ENCODE measurements around the gene PDCD1LG2.
A peak's percentile ranks its signal among the peaks of the same experiment; 100 is the strongest.
"Not testable (repeated sequence)": the region's sequence is repeated elsewhere in the genome, so short reads cannot be mapped to it uniquely, and the experiment has no call there.

PDCD1LG2 gene

DNA sequence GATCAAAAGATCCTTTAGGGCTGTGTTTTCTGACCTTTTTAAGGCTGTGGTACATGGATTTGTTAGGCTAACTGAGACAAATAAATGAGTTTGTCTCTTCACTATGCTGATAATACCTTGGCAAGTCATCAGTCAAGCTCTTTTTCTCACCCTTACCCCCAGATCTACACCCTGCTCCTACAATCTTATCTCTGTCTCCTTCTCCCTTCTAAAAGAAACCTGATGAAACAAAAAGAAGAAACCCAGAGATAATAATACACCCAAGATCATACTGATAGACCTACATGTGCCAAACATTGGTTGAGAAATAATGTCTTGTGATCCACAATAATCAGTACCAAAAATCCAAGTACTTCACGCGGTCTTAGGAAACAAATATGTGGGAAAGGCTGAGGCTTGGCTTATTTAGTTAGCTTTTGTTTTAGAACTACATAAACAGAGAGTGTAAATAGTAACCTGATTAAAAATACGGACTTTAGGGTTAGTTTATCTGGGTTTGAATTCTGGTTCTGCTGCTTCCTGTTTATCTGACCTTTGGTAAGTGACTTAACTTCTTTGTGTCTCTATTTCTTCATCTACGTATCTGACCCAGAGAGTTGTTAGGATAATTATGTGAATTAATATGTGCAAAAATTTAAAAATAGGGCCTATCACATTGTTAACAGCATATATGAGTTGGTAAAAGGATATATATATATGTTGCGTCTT, 24.8 kb upstream of the PDCD1LG2 start:
- Mint-ChIP-seq H3K36me3 (no peaks in the 10 kb centered on the region), H3K9me3 (no peaks in the 10 kb centered on the region), H3K27me3 (no peaks in the 10 kb centered on the region), H3K27ac (no peak overlapping the region), H3K4me3 (no peak overlapping the region), H3K4me1 (no peaks in the 10 kb centered on the region)
- DNase-seq = no peak
- CTCF ChIA-PET = no interaction called here

DNA sequence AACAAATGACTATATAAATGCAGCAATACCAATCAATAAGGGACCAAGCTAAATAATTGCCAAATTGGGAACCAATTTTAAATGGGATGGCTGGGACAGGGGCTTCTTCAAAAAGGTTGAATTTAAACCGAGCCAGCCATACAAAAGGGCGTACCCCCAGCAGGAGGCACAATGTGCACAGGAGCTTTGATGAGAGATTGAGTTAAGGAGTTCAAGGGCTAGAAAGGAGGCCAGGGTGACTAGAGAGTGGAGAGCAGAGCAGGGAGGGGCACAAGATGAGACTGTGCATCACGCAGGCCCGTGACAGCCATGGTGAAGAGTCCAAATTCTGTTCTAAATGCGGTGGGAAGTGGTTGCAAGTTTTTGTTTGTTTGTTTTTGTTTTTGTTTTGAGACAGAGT, 23.3 kb upstream of the PDCD1LG2 start:
- DNase-seq = no peak
- Mint-ChIP-seq H3K9me3 (no peaks in the 10 kb centered on the region), H3K36me3 (no peaks in the 10 kb centered on the region), H3K4me1 (no peaks in the 10 kb centered on the region), H3K4me3 (no peak overlapping the region), H3K27ac (no peak overlapping the region), H3K27me3 (no peaks in the 10 kb centered on the region)
- CTCF ChIA-PET = interaction anchor here (0.6 to 1.7 kb wide), 2 partner anchors 114 to 141 kb away, joined by 3 to 4 read pairs; no protein-coding TSS in a partner anchor

DNA sequence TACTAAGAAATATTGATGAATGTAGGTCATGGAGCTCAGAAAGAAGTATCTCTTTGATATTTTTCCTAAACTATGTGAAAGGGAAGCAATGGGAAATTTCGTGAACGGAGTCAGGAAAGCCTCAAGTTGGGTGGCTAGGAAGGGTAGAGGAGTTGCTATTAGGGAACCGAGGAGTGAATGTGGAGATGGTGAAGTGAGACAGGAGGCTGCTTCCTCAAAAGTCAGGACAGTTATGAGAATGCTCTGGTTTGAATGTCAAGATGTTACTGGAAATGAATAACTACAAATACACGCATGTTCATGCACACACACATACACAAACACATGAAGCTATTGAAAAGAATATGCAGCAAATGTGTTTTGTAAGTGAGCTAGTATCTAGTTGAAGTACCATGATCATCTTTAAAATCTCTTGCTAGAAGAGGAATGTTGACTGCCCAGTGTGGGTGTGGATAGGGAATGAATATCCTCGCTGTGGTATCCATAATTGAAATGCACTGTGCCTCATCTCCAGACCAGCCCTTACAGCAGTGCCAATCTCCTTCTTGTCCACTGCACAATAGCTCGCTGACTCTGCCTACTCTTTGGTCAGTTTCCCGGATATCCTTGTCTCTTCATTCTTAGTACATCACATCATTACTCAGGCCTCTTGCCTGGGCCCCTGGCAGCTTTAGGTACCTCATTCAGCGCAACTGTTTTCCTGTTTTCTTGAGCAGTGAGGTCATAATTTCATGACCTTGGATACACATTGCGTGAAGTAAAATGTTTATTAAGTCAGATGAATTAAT, 21.9 kb upstream of the PDCD1LG2 start:
- Mint-ChIP-seq H3K9me3 (no peaks in the 10 kb centered on the region), H3K36me3 (no peaks in the 10 kb centered on the region), H3K27me3 (no peaks in the 10 kb centered on the region), H3K4me3 (no peak overlapping the region), H3K4me1 (peaks cover 4% of the 10 kb centered on the region), H3K27ac (no peak overlapping the region)
- no peak for DNase-seq
- CTCF ChIA-PET = interaction anchor here (1.4 kb wide), 1 partner anchor 101 kb away, joined by 4 read pairs; no protein-coding TSS in a partner anchor

DNA sequence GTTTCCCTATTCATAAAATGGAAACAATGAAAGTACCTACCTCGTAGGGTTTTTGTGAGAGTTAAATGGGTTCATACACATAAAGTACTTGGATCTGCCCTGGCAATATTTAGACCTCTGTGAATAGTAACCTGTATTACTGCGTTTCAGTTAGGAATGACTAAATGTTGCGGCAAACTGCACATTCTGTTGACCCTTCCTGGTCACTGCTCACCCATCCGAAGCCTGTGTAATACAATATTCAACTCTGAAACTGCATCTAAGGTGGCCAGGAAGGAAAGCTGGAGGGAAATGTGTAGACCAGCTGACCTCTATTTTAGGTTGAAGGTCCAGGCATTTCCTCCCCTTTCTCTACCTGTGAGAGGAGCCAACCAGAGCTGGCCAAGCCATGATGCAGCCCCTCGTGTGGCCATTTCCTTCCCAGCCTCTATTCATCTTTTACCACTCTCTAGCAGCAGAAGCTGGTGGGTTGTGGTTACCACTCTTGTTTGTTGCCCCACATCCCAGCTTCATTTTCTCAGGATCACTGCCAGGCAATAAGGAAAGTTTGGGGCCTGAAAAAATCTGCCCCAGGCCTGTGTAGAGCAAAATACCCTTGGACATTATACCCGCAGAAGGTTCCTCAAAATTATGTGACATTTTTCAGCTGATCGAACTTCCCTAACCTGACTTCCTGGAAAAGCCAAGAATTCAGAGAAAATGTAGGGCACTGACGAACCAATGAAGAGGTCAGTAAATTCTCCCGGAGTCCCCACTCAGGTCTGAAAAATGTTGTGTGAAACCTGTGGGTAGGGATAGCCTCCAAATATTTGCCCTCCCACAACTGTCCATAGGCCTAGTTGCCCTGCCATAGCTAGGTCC, 20.5 kb upstream of the PDCD1LG2 start:
- Mint-ChIP-seq H3K9me3 (peaks cover 6% of the 10 kb centered on the region), H3K36me3 (peaks cover 2% of the 10 kb centered on the region), H3K4me3 (no peak overlapping the region), H3K27me3 (no peaks in the 10 kb centered on the region), H3K4me1 (peaks cover 13% of the 10 kb centered on the region), H3K27ac (no peak overlapping the region)
- no peak for DNase-seq
- CTCF ChIA-PET = interaction anchor here (1.4 kb wide), 1 partner anchor 100 kb away, joined by 4 read pairs; no protein-coding TSS in a partner anchor

DNA sequence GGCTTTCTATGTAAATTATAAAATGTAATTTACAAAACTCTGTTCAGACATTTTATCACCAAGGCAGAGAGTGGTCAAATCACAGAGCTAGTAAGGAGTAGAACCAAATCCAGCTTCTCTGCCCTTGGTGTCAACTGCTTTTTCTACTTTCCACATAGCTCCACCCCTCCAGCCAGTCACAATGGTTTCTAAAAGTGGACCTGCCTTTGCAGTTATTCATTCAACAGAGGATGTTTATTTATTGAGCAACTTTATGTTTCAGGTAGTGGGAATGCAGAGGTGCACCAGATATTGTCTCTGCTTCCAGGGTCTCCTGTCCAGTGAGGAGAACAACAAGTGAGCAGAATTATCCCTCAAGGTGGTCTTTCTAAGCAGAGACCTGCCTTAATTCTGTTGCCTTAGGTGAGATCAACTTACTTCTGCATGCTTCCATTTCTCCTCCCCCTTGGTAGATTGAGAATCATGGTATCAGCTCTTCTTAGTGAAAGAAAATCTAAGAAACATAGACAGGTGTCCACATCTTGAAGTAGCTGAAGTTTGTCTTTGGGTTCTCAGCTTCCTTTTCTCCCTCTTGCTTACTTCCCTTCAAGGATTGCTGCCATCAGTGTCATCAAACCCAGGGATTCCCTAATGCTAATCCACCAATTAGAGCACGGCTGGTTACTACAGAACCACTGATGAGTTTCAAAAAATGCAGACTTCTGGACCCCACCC, 17.2 kb upstream of the PDCD1LG2 start:
- CTCF ChIA-PET = interaction anchor here (0.8 to 1.1 kb wide), 3 partner anchors 9 to 307 kb away, joined by 3 to 4 read pairs (median 3); partner anchors contain the start of gene PDCD1LG2
- Mint-ChIP-seq H3K4me1 (peaks cover 13% of the 10 kb centered on the region), H3K36me3 (peaks cover 3% of the 10 kb centered on the region), H3K27ac (no peak overlapping the region), H3K9me3 (peaks cover 8% of the 10 kb centered on the region), H3K4me3 (no peak overlapping the region), H3K27me3 (peaks cover 4% of the 10 kb centered on the region)
- DNase-seq = no peak

DNA sequence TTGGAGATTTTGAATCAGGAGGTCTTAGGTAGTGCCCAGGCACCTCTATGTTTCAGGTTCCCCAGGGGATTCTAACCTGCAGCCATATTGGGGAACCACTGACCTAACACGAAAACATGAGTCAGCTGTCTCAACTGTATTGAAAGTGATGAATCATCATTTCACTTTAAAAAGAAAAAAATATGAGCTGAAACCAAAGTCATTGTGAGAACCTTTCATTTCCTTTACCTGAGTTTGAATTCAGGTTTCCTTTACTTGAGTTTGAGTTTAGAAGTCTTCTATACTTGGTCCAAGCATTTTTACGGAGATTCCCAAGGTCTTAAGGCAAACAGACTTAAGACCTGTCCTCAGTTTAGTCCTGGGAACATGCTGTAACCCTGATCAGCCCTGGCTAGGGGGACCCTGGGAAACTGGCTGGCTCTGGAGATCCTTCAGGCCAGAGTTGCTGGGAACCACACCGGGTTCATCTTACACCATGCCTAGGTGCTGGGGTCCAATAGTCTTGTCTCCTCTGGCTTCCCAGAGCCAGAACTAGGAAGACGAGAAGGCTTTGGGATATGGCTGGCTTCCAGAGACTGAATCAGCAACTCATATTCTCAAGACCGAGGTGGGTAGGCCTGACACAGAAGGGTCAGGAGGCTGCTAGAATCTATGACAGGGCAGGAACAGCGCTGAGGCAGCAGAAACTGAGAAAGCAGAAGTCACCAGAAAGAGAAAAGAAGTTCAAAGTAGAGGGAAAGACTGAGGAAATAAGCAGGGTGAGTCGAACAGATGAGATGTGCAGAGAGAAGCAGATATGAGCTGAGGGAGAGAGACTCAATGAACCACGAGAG, 16.4 kb upstream of the PDCD1LG2 start:
- peaks cover 8% of the 10 kb centered on the region for H3K9me3 Mint-ChIP-seq
- H3K27ac Mint-ChIP-seq = peak overlapping the region; percentile 20
- peaks cover 4% of the 10 kb centered on the region for H3K27me3 Mint-ChIP-seq
- peaks cover 13% of the 10 kb centered on the region for H3K4me1 Mint-ChIP-seq
- no peak for DNase-seq
- H3K36me3 Mint-ChIP-seq = peaks cover 3% of the 10 kb centered on the region
- CTCF ChIA-PET = interaction anchor here (0.7 to 1.1 kb wide), 4 partner anchors 10 to 326 kb away, joined by 3 to 4 read pairs (median 3); partner anchors contain the start of gene PDCD1LG2
- no peak overlapping the region for H3K4me3 Mint-ChIP-seq

DNA sequence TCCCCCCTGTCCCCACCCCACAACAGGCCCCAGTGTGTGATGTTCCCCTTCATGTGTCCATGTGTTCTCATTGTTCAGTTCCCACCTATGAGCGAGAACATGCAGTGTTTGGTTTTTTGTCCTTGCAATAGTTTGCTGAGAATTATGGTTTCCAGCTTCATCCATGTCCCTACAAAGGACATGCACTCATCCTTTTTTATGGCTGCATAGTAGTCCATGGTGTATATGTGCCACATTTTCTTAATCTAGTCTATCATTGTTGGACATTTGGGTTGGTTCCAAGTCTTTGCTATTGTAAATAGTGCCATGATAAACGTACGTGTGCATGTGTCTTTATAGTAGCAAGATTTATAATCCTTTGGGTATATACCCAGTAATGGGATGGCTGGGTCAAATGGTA, 15.6 kb upstream of the PDCD1LG2 start:
- CTCF ChIA-PET = interaction anchor here (0.7 kb wide), 1 partner anchor 326 kb away, joined by 3 read pairs; no protein-coding TSS in a partner anchor
- H3K36me3 Mint-ChIP-seq, H3K27ac Mint-ChIP-seq: not testable (repeated sequence)

DNA sequence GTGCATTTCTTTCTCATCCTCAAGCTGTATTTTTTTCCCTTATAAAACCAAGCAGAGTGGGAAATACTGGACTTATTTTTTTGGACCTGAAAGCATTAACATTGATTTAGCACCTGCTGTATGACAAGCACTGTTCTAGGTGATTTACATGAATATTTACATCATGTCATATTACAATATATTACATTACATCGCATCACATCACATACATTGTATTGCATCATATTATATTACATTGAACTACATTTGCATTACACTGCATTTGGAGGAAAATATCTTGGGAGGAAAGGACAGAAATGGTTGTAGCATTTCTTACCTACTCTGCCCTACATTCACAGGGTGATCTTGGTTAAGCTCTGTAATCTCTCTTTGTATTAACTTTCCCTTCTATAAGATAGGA, 11.2 kb upstream of the PDCD1LG2 start:
- no peak for DNase-seq
- Mint-ChIP-seq H3K27me3 (peaks cover 8% of the 10 kb centered on the region), H3K27ac (no peak overlapping the region), H3K4me3 (no peak overlapping the region), H3K4me1 (peaks cover 4% of the 10 kb centered on the region), H3K36me3 (peaks cover 9% of the 10 kb centered on the region), H3K9me3 (peaks cover 16% of the 10 kb centered on the region)
- CTCF ChIA-PET = interaction anchor here (0.8 to 0.9 kb wide), 2 partner anchors 19 to 91 kb away, joined by 3 read pairs; no protein-coding TSS in a partner anchor

More for the DNA sequence above, 15.6 kb upstream of the PDCD1LG2 start:
- not testable (repeated sequence) for H3K9me3 Mint-ChIP-seq, DNase-seq, H3K27me3 Mint-ChIP-seq, H3K4me3 Mint-ChIP-seq
- H3K4me1 Mint-ChIP-seq = peaks cover 13% of the 10 kb centered on the region

DNA sequence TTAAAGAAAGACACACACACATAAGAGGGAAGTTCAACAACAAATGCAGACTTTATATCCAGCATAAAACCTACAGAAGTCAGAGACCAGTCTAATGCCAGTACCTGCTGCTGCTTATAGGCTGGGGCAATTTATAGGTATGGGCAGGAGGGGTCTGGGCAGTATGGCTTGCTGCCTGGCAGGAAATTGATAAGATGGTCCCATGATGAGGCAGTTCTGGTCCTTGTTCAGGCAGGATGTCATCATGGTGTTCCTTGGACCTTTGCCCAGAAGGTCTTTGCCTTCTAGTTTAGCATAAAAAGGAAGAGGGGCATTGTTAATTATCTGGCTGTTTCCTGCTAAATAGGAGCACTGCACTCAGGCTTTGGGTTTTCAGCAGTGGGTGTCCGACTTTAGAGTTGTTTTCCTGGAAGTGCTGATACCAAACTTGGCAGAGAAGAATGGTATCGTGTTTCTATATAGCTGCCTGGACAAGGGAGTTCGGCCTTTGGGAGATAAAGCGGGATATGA, 10.4 kb upstream of the PDCD1LG2 start:
- Mint-ChIP-seq H3K27me3 (peaks cover 10% of the 10 kb centered on the region), H3K4me3 (no peak overlapping the region), H3K36me3 (peaks cover 13% of the 10 kb centered on the region), H3K27ac (no peak overlapping the region), H3K9me3 (peaks cover 17% of the 10 kb centered on the region), H3K4me1 (peaks cover 8% of the 10 kb centered on the region)
- no peak for DNase-seq
- CTCF ChIA-PET = interaction anchor here (0.9 kb wide), 1 partner anchor 19 kb away, joined by 3 read pairs; no protein-coding TSS in a partner anchor

DNA sequence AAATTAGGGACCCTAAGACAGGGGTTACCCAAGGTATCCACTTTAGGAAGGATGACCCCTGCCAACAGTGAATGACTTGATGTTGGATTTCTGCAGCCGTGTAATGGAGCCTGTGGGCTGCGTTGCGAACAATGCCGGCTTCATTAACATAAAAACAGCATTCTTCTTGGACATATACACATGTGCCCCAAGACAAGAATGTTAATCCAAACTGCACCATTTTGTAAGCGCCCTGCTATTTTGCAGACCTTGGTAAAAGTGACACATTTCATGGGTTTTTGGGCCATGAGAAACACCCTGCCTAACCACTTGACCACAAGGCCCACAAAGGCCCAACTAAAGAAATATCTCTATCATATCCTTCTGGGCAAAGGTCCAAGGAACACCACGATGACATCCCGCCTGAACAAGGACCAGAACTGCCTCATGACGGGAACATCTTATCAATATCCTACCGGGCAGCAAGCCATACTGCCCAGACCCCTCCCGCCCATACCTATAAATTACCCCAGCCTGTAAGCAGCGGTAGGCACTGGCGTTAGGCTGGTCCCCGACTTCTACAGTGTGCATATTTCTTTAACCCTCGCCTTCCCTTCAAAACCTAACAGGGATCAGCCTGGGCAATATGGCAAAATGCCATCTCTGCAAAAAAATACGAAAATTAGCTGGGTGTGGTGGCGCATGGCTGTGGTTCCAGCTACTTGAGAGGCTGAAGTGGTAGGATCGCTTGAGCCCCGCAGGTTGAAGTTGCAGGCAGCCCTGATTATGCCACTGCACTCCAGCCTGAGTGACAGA, 9.7 kb upstream of the PDCD1LG2 start:
- Mint-ChIP-seq H3K4me3 (no peak overlapping the region), H3K27me3 (peaks cover 15% of the 10 kb centered on the region), H3K9me3 (peaks cover 22% of the 10 kb centered on the region), H3K4me1 (peaks cover 13% of the 10 kb centered on the region), H3K36me3 (peaks cover 18% of the 10 kb centered on the region), H3K27ac (no peak overlapping the region)
- CTCF ChIA-PET = no interaction called here
- DNase-seq = no peak

DNA sequence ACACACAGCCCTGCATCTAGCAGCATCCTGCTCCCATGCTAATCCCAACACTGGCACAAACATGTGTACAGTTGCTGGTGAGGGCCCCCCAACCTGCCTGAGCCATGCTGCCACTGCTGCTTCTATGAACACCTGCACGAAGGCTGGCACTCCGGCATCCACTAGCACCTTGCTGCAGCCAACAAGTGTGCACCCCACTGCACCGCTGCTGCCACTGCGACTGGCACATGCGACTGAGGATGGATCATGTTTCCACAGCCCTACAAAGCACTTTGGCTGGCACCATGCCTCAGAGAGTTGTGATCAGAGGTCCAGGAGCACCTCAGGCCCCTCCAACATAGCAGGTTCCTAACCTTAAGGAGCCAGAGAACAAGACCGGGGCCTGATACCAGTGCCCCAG, 7.8 kb upstream of the PDCD1LG2 start:
- peaks cover 13% of the 10 kb centered on the region for H3K4me1 Mint-ChIP-seq
- H3K9me3 Mint-ChIP-seq = peaks cover 26% of the 10 kb centered on the region
- no peak overlapping the region for H3K4me3 Mint-ChIP-seq
- CTCF ChIA-PET = no interaction called here
- no peak overlapping the region for H3K27ac Mint-ChIP-seq
- H3K27me3 Mint-ChIP-seq = peaks cover 11% of the 10 kb centered on the region
- DNase-seq = no peak
- peaks cover 24% of the 10 kb centered on the region for H3K36me3 Mint-ChIP-seq

DNA sequence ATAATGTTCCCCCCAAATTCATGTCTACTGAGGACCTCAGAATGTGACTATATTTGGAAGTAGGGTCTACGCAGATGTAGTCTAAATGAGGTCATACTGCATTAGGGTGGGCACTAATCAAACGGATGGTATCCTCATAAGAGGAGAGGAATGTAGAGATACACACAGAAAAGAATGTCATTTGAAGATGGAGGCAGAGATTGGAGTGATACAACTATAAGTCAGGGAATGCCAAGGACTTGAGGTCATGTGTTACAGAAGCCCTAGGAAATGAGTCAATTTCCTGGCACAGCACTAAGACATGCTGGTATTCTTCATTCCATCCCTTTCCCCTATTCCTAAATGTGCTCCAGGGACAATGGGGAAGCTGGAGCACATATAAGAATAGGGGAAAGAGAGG, 758 bp upstream of the PDCD1LG2 start:
- Mint-ChIP-seq H3K27me3 (peaks cover 7% of the 10 kb centered on the region), H3K36me3 (peaks cover 16% of the 10 kb centered on the region), H3K4me1 (peaks cover 55% of the 10 kb centered on the region), H3K9me3 (peaks cover 15% of the 10 kb centered on the region), H3K27ac (peak overlapping the region; percentile 34), H3K4me3 (no peak overlapping the region)
- no peak for DNase-seq
- CTCF ChIA-PET = interaction anchor here (1.4 to 1.7 kb wide), 3 partner anchors 77 to 91 kb away, joined by 4 to 9 read pairs (median 5); no protein-coding TSS in a partner anchor

Measured in activated naive CD4-positive, alpha-beta T cell treated with anti-CD3 and anti-CD28 coated beads, Interleukin-2, amount 10 ng/mL, durations not matched to agents 7 days and 5 days (primary cell).